LNCAP (cell line): ENCODE data around the gene PKP2.

Experiments
- TF ChIP-seq, protein P1 (sequence below): fragments of 450-650 bp; IDR thresholded peaks from 2 replicates; pipeline ENCODE4 v1.5.1; 2017; ENCODE audit warnings: mild to moderate bottlenecking

PKP2 gene

DNA sequence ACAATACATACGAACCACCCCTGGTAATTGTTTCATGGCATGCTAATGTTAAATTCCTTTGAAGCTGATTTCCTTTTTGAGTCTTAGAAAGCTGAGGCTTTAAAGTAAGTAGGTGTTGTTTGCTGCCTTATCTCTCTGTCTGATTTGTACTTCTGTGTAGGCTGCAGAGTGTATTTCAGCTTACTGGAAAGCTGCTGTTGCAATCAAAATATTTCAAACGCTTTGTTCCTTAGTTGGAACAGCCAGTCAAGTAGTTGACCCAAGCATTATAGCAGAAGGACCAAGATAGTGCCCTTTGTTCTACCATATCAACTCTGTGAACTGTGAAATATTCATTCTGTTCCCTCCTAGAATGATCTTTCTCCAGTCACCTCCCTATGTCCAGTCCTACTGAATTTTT, 3.1 kb downstream of the PKP2 start:
- TF ChIP-seq, protein P1, sequence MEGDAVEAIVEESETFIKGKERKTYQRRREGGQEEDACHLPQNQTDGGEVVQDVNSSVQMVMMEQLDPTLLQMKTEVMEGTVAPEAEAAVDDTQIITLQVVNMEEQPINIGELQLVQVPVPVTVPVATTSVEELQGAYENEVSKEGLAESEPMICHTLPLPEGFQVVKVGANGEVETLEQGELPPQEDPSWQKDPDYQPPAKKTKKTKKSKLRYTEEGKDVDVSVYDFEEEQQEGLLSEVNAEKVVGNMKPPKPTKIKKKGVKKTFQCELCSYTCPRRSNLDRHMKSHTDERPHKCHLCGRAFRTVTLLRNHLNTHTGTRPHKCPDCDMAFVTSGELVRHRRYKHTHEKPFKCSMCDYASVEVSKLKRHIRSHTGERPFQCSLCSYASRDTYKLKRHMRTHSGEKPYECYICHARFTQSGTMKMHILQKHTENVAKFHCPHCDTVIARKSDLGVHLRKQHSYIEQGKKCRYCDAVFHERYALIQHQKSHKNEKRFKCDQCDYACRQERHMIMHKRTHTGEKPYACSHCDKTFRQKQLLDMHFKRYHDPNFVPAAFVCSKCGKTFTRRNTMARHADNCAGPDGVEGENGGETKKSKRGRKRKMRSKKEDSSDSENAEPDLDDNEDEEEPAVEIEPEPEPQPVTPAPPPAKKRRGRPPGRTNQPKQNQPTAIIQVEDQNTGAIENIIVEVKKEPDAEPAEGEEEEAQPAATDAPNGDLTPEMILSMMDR = no peak

DNA sequence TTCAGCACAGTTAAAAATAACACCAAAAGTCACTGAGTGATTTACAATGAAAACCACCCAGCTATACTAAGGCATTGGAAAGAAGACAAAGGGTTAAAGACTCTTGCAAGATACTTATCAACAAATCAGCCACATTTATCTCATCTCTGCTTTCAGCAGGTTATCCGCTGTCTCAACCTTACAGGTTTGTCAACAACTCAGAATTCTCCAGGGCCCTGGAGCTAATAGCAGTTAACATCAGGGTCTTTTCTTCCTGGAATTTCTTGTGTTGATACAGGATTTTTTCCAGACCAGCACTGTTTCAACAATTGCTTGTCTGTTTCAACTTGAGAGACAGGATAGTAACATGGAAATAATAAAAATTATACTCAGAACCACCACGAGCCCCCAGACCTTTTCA, 3.5 kb downstream of the PKP2 start:
- TF ChIP-seq, protein P1 = no peak

DNA sequence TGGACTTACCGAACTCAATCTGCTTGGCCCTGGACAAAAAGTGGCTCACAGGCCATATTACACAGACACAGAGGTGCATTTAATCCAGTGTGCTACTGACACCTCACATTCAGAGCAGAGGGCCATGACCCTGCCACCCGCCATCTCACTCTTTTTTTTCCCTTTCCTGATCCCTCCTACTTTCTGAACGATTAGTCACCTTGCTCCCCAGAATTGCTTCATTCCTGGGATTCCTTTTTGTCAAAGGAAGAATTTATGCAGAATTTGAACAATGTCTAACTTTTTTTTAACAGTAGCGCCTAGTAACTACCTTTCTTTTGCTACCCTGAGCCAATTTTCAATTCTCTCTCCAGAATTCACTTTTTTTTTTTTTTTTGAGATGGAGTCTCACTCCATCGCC, 4.6 kb downstream of the PKP2 start:
- TF ChIP-seq, protein P1 = no peak

DNA sequence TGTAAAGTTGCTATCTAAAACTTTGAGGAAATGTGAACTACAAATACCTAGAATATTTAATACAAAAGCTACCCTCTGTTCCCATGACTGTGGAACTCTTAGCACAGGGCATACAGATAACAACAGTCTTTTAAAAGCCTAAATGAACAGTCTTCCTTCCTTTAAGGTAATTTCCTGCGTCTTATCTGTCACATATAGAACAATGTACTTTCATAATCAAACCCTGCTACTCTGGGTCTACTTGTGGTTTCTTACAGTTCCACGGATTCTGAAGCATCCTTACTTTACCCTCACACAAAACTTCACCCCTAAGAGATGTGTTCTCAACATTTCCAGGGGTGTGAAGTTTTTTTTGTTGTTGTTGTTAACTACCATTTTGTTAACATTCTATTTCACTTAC, 5.1 kb downstream of the PKP2 start:
- TF ChIP-seq, protein P1 = no peak

DNA sequence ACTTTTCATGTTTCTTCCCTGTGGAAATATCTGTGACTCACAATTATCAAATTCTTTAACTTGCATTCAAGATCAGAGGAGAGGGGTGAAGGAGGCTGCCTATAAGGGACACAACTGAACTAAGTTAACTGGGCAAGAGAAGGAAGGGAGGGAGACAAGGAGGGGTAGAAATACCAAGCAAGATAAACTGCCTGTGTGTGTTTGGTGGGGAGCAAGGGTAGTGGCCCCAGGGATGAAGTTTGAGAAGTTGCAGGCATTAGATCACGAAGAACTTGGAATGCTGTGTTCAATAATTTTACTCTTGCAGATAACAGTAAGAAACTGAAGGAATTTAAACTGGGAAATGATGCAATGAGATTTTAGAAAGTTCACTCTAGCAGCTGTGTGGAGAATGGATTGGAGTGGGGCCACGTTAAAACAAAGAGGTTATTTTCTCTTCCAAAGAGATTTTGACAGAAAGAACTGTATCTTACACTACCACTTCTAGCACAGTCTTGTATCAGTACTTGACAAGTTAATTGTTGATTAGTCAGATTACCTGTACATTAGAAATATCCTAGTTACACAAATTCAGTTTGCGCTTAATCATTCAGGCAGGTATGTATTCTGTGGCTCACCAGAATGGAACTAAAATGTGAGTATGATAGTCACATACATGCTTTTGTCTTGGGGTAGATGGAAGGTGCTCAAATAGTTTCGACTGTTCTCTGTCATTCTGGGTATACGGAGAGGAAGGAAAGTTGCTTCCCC, 7.4 kb downstream of the PKP2 start:
- TF ChIP-seq, protein P1 = no peak

DNA sequence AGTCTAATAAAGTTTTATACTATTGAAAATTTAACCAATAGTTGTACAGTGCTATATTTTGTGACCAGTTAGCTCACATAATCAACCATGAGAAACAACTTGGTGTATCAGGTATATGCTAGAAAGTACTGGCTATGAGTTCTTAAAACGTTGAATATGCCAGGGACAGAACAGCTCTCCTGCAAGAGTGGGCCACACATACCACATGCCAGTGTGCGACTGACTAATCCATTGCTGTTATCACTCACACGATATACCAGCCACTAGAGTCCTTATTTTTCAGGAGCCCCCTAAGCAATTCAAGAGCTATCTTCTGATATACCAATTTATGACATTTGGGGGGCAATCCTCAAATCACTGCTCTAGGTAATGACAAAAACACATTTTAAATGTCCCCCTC, 9.5 kb downstream of the PKP2 start:
- TF ChIP-seq, protein P1 = no peak

DNA sequence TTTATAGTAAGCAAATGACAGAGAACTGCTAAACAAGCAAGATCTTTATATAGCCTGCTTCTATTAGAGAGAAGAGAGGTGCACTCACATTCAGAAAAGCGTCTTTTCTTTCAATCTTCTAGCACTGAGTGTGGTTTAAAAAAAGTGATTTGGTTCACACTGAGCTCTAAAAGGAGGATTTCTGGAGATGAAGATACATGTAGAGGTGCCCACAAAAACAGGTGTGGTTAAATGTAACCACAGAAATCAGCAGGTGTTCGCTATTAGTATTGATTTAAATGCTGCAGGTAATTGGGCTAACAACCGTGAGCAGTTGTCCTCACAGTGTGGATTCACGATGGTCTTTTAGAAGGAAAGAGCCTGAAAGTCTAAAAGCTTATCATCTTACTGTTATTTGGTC, 10.7 kb downstream of the PKP2 start:
- TF ChIP-seq, protein P1 = no peak

DNA sequence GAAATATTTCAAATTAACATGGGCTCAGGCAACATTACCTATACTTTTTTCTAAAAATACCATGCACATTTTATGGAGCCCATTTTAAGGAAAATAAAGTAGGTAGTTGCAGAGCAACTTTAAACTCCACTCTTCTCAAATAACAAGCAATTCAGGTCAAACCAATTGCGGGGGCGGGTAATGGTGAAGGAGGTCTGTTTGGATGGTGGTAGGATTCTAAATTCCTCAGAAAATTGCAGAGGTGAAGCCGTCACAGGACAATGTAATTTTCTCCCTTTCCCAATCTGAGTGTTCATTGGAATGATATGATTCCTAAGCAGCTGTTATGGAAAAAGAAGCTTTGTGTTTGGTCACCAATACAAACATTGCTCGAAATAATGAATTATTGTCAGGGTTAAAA, 11.6 kb downstream of the PKP2 start:
- TF ChIP-seq, protein P1 = no peak
